GM23248 (cell line): Measurements from ENCODE around the gene SMARCC1. TPM values are rescaled to one million over a fixed set of nuclear protein-coding genes. Genes with fewer than 3 reads are reported as not detected.

Experiments
- DNase-seq: peaks from one replicate; pipeline ENCODE4 v3.0.0-alpha.2; 2015
- H2AFZ ChIP-seq: fragments of 200-600 bp; sonication (generic); 2 replicates; pipeline ENCODE4 v1.6.1; 2016; ENCODE audit warnings: antibody characterized with exemption
- H3F3A ChIP-seq: fragments of 200-600 bp; sonication (generic); 2 replicates; pipeline ENCODE4 v1.6.1; 2016; ENCODE audit warnings: mild to moderate bottlenecking, antibody characterized with exemption, mixed run types; ENCODE audit not compliant: insufficient read depth
- H3K27ac ChIP-seq: fragments of 200-600 bp; sonication (generic); 2 replicates; pipeline ENCODE4 v1.5.1; 2016; ENCODE audit warnings: mild to moderate bottlenecking
- H3K27me3 ChIP-seq: fragments of 200-600 bp; sonication (generic); replicated peaks from 2 replicates; pipeline ENCODE4 v1.6.1; 2016; ENCODE audit warnings: mild to moderate bottlenecking; ENCODE audit not compliant: insufficient read depth
- H3K36me3 ChIP-seq: fragments of 200-600 bp; sonication (generic); 2 replicates; pipeline ENCODE4 v1.6.1; 2016; ENCODE audit warnings: low read depth, mild to moderate bottlenecking
- H3K4me1 ChIP-seq: fragments of 200-600 bp; sonication (generic); 2 replicates; pipeline ENCODE4 v1.6.1; 2016; ENCODE audit warnings: mild to moderate bottlenecking; ENCODE audit not compliant: insufficient read depth
- H3K4me2 ChIP-seq: fragments of 200-600 bp; sonication (generic); one replicate; pipeline ENCODE4 v1.6.1; 2016; ENCODE audit warnings: mild to moderate bottlenecking; ENCODE audit not compliant: unreplicated experiment
- H3K4me3 ChIP-seq: fragments of 200-600 bp; sonication (generic); 2 replicates; pipeline ENCODE4 v1.5.1; 2016; ENCODE audit warnings: mild to moderate bottlenecking
- H3K79me2 ChIP-seq: fragments of 200-600 bp; sonication (generic); 2 replicates; pipeline ENCODE4 v1.6.1; 2016; ENCODE audit warnings: mild to moderate bottlenecking; ENCODE audit not compliant: insufficient read depth
- H3K9ac ChIP-seq: fragments of 200-600 bp; sonication (generic); 2 replicates; pipeline ENCODE4 v1.6.1; 2016; ENCODE audit warnings: mild to moderate bottlenecking
- H3K9me2 ChIP-seq: fragments of 200-600 bp; sonication (generic); 2 replicates; pipeline ENCODE4 v1.6.1; 2016; ENCODE audit warnings: mixed run types, mild to moderate bottlenecking, moderate library complexity; ENCODE audit not compliant: insufficient read depth
- H3K9me3 ChIP-seq: fragments of 200-600 bp; sonication (generic); one replicate; pipeline ENCODE4 v1.6.1; 2017; ENCODE audit warnings: low read depth
- H4K20me1 ChIP-seq: fragments of 200-600 bp; sonication (generic); 2 replicates; pipeline ENCODE4 v1.6.0; 2016; ENCODE audit not compliant: insufficient read depth
- EZH2 ChIP-seq: fragments of 200-600 bp; sonication (generic); IDR thresholded peaks from 2 replicates; pipeline ENCODE4 v1.6.1; 2018; ENCODE audit warnings: antibody characterized with exemption, mild to moderate bottlenecking; ENCODE audit not compliant: insufficient read depth, poor library complexity, severe bottlenecking
- EZH2phosphoT487 ChIP-seq: fragments of 200-600 bp; sonication (generic); IDR thresholded peaks from 2 replicates; pipeline ENCODE4 v1.6.1; 2018; ENCODE audit warnings: antibody characterized with exemption, moderate library complexity, mild to moderate bottlenecking, low read depth; ENCODE audit not compliant: insufficient read depth
- WGBS, 2 experiments: methylation state at CpG; one replicate each; pipeline ENCODE4 v1.1.6; 2015 to 2017; ENCODE audit warnings: low lambda C conversion rate in 2 of 2, low coverage in 1 of 2; ENCODE audit errors: missing lambda C conversion rate in 2 of 2; 5-methylcytosine and 5-hydroxymethylcytosine counted together
- in situ Hi-C: fragments of 300-500 bp; cut with MboI; formaldehyde crosslinking; loops from 2 replicates; pipeline ENCODE4 v1.15.0; 2020
- polyA plus RNA-seq: library from polyadenylated mRNA; unstranded; fragments of >200 nt; fragmentation: Nextera tagmentation; extraction: Ambion mirVana; gene quantifications from 2 replicates; pipeline ENCODE4 v1.2.1, GENCODE V29; 2016
- total RNA-seq: library from RNA; depleted of rRNA; stranded (reverse); fragments of >200 nt; shearing (Covaris generic); gene quantifications from 2 replicates; pipeline ENCODE4 v1.2.3, GENCODE V29; 2014

The SMARCC1 gene
- total and polyA plus RNA-seq, 2 experiments from 2014 or later: 31.5 to 40.9 TPM

DNA sequence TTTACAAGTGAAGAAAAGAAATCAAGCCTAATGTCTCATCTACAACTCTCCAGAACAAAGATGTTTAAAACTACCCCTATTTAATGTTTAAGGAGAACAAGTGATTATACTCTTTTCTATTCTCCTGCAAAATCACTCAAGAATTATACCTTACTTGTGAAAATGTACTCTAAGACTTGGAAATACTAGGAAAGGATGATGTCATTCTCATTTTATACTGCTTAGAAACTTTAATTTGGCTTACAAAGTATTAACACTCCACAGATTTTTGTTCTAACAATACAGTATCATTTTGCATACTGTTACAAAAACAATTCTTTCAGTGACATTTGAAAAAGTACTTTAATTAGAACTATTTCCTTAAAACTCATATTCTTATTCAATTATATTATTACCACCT lies 89.5 kb downstream of the SMARCC1 start:
- DNase-seq: no peak
- Histone ChIP-seq H3K9me3 (no peaks in the 10 kb centered on the region), H3K27ac (no peak overlapping the region), H4K20me1 (no peaks in the 10 kb centered on the region), H3K4me2 (no peak overlapping the region), H3K9ac (no peak overlapping the region), H3K4me1 (no peaks in the 10 kb centered on the region), H2AFZ (no peak overlapping the region), H3K9me2 (no peaks in the 10 kb centered on the region), H3F3A (no peaks in the 10 kb centered on the region), H3K4me3 (no peak overlapping the region), H3K36me3 (peaks cover 44% of the 10 kb centered on the region), H3K27me3 (no peaks in the 10 kb centered on the region), H3K79me2 (no peaks in the 10 kb centered on the region)
- TF ChIP-seq EZH2phosphoT487: no peak
- TF ChIP-seq EZH2: no peak
- in situ Hi-C loops: no loop called here

DNA sequence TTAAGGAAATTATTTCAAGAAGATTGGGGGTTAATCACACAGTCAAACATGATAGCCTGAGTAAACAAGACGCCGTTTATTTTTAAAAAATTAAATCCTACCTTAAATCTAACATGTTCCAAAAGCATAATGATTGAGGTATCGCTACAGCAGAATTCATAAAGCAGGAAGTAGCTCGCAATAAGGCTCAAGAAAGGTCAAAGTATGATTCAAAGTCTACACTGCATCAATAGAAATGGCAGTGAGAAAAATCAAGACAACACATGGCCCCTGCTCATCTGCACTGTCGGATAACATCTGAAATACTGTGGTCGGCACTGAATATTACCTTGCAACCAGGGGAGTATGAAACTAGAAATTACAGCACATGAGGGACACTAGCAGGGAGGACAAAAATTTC lies 93.2 kb downstream of the SMARCC1 start:
- no peak for DNase-seq
- WGBS, 2 experiments: 99 to 100% methylated on average over 6 of the region's 6 CpGs
- H3K9me2 ChIP-seq: no peaks in the 10 kb centered on the region
- H4K20me1 ChIP-seq: no peaks in the 10 kb centered on the region
- peaks cover 2% of the 10 kb centered on the region; the same call in 1 of the 2 replicates for H3K79me2 ChIP-seq
- H3K27me3 ChIP-seq: no peaks in the 10 kb centered on the region
- H3K9ac ChIP-seq: no peak overlapping the region
- H2AFZ ChIP-seq: no peak overlapping the region
- no peaks in the 10 kb centered on the region for H3K4me1 ChIP-seq
- no peak overlapping the region for H3K27ac ChIP-seq
- in situ Hi-C loops: no loop called here
- peaks cover 60% of the 10 kb centered on the region for H3K36me3 ChIP-seq
- H3K9me3 ChIP-seq: no peaks in the 10 kb centered on the region
- H3K4me2 ChIP-seq: no peak overlapping the region
- TF ChIP-seq EZH2phosphoT487 (no peak), EZH2 (no peak)
- no peak overlapping the region for H3K4me3 ChIP-seq
- H3F3A ChIP-seq: no peaks in the 10 kb centered on the region

DNA sequence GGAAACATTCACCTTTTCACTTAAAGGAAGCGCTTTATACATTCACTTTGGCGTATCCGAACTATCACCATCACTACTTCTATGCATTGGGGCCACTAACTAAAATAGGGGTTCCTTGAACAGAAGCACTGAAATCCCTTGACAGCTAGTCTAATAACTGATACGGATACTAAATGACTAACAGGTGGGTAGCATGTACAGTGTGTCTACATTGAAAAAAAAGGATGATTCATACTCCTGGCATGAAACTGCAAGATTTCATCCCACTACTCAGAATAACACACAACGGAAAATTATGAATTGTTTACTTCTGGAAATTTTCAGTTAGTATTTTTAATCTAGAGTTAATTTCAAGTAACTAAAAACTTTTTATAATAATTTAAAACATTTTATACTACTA lies 96.7 kb downstream of the SMARCC1 start:
- H2AFZ ChIP-seq: no peak overlapping the region
- H3K27ac ChIP-seq: no peak overlapping the region
- no peak overlapping the region for H3K9ac ChIP-seq
- H3K4me2 ChIP-seq: no peak overlapping the region
- H3K36me3 ChIP-seq: peaks cover 53% of the 10 kb centered on the region
- H3K4me3 ChIP-seq: no peak overlapping the region
- no peaks in the 10 kb centered on the region for H4K20me1 ChIP-seq
- 83 to 92% methylated on average over 5 of the region's 5 CpGs for WGBS, 2 experiments
- TF ChIP-seq EZH2 (no peak), EZH2phosphoT487 (no peak)
- no peaks in the 10 kb centered on the region for H3K27me3 ChIP-seq
- no peaks in the 10 kb centered on the region for H3K4me1 ChIP-seq
- H3K9me2 ChIP-seq: no peaks in the 10 kb centered on the region
- peaks cover 5% of the 10 kb centered on the region; the same call in 1 of the 2 replicates for H3K79me2 ChIP-seq
- H3K9me3 ChIP-seq: no peaks in the 10 kb centered on the region
- DNase-seq: no peak
- in situ Hi-C loops: no loop called here
- no peaks in the 10 kb centered on the region for H3F3A ChIP-seq

DNA sequence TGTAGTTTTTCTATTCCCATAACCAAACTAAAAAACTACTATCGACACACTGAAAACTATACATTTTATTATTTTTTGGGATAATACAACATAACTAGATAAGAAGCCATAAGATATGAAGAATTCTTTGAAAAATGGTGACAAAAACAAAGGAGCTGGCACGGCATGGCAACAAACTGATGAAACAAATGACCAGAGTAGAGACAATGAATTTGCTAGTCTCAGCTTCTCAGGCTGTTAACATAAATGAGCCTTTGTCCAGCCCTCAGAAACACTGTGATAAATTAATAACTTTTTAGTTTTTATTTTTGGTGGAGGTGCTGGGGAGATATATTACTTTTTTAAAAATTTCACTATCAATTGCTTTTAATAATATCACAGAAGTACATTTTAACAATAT lies 100.7 kb downstream of the SMARCC1 start:
- TF ChIP-seq EZH2 (no peak), EZH2phosphoT487 (no peak)
- Histone ChIP-seq H3K4me2 (no peak overlapping the region), H3K79me2 (peaks cover 5% of the 10 kb centered on the region; the same call in 1 of the 2 replicates), H2AFZ (no peak overlapping the region), H3K27me3 (no peaks in the 10 kb centered on the region), H3K36me3 (peaks cover 51% of the 10 kb centered on the region), H3F3A (no peaks in the 10 kb centered on the region), H3K9me2 (no peaks in the 10 kb centered on the region), H3K27ac (no peak overlapping the region), H4K20me1 (no peaks in the 10 kb centered on the region), H3K4me1 (no peaks in the 10 kb centered on the region), H3K4me3 (no peak overlapping the region), H3K9ac (no peak overlapping the region), H3K9me3 (no peaks in the 10 kb centered on the region)
- no peak for DNase-seq
- in situ Hi-C loops: no loop called here
- WGBS, 2 experiments: 99 to 100% methylated on average over 2 of the region's 2 CpGs
